Left hindlimb (tissue), 1 donor: ENCODE measurements around the gene SCGB2A2.

ENCODE experiments used
- DNase-seq: peaks from one replicate; pipeline ENCODE4 v3.0.0-alpha.2; 2018

SCGB2A2 gene

DNA sequence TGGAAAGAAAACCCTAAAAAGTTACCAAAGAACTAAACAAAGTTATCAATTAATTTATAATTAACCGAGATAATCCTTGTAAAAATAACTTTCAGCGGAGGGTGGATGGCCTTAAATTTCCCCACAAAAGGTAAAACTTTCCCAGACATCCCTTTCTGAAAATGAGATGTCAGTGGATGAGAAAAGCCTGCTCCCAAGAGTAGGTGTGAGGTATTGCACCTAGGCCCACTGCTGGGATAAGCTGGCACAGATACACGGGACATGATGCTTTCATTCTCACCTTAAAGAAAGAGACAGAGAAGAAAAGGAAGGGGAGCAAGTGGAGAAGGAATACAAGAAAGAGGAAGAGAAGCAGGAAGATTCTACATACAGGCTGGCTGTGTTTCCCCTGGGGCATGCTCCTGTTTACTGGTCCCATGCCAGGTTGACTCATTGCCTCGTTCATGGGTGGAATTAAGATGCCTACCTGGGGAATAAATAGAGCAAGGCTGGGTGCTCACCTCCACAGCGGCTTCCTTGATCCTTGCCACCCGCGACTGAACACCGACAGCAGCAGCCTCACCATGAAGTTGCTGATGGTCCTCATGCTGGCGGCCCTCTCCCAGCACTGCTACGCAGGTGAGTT, at the start of gene SCGB2A2:
Gene SCGB2A2, plus strand, starts transcription at position 505 of the 625 bp plus-strand sequence. Its CDS starts 59 bp downstream, at position 564.
- DNase-seq, result no peak

DNA sequence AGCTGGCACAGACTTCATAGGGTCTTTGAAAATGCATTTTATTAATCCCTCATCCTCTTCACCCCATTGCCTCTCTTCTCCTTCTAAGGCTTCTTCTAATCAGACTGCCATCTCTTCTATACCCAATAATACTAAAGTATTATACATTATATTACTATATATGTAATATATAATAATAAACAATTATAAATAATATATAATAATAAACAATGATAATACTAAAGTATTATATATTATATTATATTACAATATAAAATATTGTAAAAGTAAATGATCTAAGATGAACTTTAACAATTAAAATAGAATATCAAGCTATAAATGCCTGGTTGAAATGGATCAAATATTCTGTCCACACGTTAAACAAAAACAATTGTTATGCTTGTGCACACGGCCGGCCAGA, 48.5 kb upstream of the SCGB2A2 start:
- no peak for DNase-seq

DNA sequence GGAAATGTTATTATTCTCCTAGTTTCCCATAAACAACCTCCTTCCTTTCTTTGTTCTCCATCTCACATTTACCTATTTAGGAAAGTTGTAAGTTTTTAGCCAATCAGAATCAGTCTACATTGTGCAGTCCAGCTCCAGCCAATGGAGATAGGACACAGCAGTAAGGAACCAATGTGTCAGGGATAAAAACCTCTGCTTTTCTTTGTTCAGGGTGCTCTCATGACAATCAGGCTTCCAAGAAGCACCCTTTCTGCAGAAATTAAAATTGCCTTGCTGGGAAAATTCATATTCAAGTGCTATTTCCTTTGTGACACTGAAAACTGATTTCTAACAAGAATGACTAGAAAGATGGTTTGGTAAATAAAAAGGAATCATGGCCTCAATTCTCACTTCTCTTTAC, 46.9 kb upstream of the SCGB2A2 start:
- no peak for DNase-seq

DNA sequence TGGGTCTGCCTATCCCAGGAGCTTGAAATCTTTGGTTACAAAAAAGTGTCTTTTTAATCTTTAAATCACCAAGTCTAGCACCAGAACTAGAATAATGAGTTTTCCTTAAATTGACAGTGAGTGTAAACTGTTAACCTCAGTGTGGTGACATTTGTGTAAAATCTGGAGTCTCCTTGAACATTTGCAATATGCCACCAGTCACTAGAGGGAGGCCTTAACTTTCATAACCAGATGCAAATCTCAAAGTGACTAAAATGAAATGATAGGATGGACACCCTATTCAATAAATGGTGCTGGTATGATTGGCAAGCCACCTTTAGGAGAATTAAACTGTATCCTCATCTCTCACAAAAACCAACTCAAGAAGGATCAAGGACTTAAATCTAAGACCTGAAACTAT, 36.2 kb upstream of the SCGB2A2 start:
- DNase-seq, result no peak

DNA sequence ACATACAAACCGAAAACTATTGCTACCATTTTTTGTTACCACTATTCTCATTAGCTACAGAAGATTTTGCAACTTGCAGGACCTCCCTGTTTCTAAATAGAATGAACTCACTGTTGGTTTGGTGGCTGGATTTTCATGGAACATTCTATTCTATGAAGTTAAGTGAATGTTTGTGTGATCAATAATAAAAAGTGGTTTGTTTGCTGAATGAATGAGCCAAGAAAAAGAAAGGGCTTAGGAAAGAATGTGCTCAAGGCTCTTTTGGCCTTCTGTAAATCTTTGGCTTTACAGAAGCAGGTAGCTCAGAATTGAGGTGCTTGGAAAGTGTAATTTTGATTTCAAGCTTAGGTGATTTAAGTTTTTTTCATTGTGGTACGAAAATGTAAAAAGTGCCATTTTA, 33.8 kb upstream of the SCGB2A2 start:
- no peak for DNase-seq

DNA sequence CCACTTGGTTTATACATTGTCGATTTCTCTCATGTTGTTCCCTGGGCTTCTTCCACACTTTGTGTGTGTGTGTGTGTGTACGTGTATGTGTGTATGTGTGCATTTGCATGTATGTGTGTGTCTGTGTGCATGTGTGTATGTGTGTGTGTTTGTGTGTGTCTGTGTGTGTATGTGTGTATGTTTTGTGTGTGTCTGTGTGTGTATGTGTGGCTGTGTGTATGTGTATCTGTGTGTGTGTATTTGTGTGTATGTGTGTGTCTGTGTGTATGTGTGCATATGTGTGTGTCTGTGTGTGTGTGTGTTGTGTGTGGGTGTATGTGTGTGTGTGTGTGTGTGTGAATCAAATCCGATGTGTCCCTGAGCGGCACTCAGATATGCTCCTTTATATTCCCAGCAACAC, 32.5 kb upstream of the SCGB2A2 start:
- no peak for DNase-seq

DNA sequence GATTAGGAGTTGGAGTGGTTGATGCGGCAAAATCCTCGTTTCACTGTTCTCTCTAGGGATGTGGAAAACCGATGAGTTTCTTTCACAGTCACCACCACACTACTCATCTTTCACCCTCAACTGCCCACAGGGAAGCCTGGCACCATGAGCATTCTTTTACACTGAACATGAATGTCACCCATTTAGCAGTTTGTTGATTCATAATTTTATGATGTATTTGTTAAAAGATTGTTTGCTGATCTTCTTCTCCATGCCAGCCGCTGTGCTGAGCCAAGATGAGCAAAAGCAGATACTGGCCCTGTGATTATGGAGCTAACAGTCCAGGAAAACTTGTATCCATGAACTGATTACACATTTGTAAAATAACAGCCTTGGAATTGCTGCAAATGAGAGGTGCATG, 31.8 kb upstream of the SCGB2A2 start:
- DNase-seq, result no peak

DNA sequence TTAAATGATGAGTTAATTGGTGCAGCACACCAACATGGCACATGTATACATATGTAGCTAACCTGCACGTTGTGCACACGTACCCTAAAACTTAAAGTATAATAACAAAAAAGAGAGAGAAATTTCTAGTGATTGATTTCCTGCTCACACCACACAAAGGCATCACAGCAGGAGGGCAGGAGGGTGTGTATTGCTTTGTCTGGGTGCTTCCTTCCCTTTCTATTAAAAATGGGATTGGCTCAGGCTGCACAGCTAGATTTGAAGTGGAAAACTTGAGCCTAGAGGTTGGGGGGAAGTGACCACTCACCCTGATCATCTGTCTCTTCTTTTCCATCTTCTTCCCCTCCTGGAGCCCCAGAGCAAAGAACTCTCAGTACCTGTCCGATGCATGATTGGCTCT, 28.9 kb upstream of the SCGB2A2 start:
- DNase-seq, result no peak

DNA sequence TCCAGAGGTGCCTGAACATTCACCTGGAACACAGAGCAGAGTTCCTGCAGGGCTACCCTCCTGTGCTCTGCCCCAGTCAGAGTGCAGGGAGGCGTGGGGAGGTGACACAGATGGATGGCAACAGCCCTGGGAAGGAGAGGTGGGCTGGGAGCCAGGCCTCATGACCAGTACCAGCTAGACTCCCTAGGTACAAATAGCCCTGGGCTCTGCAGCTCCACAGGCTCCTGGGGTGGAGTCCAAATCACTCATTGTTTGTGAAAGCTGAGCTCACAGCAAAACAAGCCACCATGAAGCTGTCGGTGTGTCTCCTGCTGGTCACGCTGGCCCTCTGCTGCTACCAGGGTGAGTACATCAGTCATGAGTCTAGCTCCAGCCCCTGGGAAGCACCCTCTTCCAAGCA, 27.9 kb upstream of the SCGB2A2 start, which contains the start of gene SCGB1D2:
Gene SCGB1D2, plus strand, starts transcription at position 219 of the 400 bp plus-strand sequence. Its CDS starts 69 bp downstream, at position 288.
- no peak for DNase-seq

DNA sequence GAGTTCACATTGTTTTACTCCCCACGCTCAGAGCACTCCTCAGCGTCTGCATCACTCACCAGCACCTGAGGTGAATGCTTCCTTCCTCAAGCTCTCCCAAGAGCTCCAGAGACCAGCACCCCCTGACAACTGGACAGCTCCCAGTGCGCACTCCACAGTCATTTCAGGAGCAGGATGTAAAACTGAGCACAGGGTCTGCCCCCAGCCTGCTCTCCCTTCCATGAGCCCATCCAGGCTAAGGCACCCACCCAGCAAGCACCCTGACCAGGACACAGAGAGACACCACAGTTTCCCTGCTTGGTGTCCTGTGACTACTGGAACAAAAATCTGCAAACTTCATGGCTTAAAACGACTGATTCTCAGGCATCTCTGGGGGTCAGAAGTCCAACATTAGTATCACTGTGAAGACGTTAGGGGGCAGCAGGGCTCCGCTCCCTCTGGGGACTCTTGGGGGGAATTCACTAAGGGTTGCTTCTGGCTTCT, 24.6 kb upstream of the SCGB2A2 start:
- no peak for DNase-seq

DNA sequence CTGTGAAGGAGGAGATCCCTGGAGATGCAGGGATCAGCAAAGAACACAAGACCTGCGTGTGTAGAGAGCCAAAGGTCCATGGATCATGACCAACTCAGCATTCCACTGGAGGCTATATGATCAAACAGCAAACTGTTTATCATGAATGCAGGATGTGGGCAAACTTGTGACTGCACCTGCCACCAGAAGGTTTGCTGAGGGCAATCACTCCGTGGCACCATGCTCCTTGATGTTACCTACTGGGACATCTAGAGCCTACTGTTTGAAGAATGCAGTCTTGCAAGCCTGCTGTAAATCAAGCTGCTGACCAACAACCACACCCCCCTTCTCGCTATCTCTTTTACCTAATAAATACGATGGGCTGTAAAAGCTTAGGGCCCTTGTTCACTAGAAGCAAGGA, 18.3 kb upstream of the SCGB2A2 start:
- DNase-seq, result no peak

DNA sequence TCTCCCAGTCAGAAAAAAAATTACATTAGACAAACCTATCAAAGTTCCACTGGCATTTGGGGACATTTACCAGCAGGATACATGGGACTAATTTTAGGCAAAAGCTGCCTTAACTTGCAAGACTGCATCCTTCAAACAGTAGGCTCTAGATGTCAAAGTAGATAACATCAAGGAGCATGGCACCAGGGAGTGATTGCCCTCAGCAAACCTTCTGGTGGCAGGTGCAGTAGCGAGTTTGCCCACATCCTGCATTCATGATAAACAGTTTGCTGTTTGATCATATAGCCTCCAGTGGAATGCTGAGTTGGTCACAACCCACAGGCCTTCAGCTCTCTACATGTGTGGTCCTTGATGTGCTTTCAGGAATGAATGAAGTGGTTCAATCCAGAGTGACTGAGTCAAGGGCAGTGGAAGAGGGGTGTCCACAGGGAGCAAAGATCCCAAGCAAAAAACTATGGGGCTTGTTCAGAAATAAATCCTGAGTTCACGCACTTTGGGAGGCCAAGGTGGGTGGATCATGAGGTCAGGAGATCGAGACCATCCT, 15.9 kb upstream of the SCGB2A2 start:
- no peak for DNase-seq

DNA sequence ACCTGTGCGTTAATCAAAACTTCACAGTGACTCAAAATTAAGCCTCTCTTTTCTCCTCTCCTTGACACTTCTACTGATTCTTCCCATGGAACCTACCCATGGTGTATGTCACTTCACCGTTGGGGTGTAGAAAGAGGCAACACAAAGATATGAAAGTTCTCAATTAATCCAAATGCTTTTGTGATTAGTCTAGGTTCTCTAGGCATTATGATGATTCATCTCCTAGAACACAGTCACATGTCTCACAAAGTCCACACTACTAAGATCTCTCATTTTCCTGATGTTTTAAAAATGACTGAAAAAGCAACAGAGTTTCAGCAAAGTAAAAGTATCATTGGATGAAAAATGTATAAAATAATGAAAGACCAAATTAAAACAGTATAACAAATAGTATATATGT, 13.7 kb upstream of the SCGB2A2 start:
- DNase-seq, result no peak

DNA sequence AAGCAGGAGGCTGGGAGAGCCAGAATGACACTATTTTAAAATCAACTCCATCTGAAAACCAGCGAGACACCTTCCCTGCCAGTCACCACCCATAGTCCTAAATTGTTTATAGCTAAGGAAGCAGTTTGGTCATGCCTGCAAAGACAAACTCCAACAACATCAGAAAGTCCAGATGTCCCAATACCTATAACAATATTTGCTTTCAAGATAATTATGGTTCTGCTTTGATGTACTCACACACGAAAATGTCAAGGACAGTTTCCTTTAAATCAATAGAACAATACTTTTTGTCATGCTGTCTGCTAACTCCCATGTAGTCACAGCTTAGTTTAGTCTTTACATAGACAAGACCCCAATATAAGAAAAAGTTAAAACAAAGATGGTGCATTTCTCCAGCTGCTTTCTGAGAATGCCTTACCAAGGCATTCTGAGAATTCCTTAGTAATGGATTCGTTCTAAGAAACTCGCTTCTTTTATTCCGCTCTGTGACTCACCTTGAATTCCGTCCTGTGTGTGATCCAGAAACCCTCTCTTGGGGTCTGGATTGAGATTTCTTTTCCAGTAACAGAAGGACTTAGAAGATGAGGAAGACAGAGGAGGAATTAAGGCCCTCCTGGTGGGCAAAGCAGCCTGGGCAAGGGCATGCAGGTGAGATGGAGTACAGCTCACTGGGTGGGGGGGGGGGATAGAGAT, 9.6 kb upstream of the SCGB2A2 start:
- no peak for DNase-seq

DNA sequence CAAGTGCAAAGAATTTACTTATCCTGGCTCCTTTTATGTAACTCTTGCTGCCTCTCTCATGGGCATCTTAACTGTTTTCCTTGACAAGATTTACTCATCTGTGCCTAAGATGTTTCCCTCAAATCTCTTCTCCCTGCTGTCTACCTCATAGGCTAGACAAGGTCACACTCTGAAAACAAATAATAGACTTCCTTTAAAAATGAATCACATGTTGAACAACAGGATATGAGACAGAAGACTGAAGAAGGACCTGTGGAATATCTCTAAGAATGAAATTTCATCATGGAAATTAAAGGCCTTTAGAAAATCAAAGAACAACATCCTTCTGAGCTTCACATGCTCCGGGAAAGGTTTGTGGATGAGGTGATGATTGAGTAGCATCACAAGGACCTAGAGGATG, 6.0 kb upstream of the SCGB2A2 start:
- no peak for DNase-seq

DNA sequence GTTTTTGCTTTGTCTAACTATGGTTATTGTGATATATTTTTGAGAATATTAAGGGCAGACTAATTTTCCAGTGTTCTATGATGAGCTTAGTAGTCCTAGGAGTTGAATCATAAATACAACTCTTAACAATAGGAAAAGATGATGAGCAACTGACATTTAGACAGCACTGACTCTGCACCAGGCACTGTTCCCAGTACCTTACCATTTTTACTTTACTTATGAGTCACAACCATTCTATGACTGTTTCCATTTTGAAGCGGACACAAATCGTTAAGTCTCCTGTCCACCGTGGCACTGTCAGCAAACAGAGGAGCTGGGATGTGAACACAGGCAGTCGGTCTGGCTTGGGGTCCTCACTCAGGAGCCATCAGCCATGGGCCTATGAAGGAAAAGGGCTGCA, 3.4 kb upstream of the SCGB2A2 start:
- DNase-seq, result no peak

DNA sequence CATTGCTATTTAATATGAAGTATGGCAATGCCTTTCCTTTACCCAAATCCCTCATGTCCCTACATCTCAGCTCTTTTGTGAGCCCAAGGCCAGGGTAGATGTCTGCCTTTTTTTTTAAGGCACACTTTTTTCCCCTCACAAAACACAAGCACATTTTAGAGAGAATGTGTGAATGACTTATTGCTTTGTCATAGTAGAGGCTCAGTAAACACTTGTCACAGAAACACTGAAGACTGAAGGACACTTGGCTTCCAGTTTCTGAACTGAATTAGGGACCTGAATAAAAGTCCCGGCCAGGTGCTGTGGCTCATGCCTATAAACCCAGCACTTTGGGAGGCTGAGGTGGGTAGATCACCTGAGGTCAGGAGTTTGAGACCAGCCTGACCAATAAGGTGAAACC, 2.9 kb upstream of the SCGB2A2 start:
- no peak for DNase-seq

DNA sequence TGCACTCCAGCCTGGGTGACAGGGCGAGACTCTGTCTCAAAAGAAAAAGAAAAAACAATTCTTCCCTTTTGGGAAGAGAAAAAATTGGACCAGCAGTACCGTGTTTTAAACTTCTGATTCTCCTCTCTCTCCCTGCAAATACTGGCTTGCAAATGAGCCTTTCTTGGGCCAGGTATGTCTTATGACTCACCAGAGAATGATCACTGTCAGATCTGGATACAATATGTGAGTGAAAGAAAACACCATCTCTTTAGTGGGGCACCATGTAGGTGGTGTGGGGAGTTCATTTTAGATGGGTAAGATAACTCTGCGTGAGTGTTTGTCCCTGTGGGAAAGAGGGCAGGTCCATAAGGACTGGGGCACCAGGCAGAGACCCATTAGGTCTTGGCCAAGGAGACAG, 2.4 kb upstream of the SCGB2A2 start:
- DNase-seq, result no peak

DNA sequence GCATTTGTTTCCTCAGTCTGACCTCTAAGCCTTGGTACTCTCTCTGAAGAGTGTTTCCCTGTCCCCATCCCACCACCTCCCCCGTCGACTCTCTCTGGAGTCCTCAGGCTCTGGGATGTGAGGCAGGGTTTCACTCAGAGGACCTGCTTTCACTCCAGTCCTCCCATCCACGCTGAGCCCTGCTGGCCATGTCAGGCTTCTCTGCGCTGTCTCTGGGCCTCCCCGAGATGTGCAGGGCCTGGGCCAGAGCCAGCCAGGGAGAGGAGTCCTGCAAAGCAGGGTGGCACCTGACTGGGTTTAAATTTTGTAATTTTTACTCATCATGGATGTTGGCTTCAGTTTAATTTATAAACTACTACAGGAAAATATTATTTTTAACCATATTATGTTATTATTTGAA, 3.3 kb downstream of the SCGB2A2 start:
- no peak for DNase-seq

DNA sequence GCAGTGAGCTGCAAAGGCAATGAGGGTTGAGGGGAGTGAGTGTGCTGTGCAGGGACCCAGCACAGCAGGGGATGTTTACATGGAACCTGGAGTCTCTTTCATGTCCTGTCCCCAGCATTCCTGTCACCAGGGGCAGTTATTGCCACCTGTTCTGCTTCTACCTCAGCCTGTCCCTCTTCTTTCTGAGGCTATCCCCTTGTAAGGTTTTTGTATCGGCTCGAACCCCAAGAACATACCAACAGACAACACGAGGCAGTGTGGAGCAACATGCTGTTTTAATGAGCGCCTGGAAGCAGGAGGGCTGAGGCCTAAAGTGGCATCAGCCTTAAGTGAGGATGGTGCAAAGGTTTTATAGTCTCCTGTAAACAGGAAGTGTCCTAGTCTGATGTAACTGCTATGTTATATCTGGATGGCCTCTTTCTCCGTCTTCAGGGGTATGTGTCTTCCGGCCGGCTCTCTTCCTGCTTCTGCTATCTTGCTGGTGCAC, 3.9 kb downstream of the SCGB2A2 start:
- no peak for DNase-seq

DNA sequence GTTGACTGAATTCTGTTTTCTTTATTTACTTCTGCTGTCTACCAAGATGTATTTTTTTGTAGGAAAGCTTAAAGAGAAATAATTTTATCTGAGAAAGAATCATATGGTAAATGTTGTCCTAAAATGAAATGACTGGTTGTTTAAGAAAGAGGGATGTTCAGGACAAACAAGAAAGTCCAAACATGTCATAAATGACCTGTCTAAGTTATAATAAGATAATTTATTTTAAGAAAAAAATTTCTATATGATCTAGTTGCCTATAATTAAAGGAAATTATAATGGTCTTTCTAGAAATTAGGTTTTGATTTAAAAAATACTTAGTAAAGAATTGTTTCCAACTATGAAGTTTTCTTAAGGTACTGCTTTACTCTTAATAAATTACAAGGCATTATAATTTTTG, 10.5 kb downstream of the SCGB2A2 start:
- no peak for DNase-seq

DNA sequence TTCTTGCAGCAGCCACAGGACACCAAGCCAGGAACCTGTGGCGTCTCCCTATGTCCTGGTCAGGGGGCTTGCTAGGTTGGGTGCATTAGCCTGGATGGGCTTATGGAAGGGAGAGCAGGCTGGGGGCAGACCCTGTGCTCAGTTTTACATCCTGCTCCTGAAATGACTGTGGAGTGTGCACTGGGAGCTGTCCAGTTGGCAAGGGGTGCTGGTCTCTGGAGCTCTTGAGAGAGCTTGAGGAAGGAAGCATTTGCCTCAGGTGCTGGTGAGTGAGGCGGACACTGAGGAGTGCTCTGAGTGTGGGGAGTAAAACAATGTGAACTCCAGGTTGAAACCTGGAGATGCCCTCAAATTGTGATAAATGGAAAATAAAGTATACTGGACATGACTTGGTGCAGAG, 25.5 kb downstream of the SCGB2A2 start:
- DNase-seq, result no peak

DNA sequence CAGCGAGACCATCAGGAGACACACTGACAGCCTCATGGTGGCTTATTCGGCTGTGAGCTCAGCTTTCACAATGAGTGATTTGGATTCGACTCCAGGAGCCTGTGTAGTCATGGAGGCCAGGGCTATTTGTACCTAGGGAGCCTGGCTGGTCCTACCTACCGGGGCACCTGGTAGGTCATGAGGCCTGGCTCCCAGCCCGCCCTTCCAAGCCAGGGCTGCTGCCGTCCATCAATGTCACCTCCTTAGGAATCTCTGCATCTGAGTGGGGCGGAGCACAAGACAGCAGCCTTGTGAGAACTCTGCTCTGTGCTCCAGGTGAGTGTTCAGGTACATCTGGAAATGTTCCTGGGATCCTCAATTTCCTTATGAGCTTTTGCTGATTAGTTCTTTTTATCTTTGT, 29.0 kb downstream of the SCGB2A2 start, which contains the start of gene SCGB1D4:
Gene SCGB1D4, minus strand, starts transcription at position 101 of the 400 bp plus-strand sequence. Its CDS starts 65 bp downstream, at position 36.
- DNase-seq, result no peak

DNA sequence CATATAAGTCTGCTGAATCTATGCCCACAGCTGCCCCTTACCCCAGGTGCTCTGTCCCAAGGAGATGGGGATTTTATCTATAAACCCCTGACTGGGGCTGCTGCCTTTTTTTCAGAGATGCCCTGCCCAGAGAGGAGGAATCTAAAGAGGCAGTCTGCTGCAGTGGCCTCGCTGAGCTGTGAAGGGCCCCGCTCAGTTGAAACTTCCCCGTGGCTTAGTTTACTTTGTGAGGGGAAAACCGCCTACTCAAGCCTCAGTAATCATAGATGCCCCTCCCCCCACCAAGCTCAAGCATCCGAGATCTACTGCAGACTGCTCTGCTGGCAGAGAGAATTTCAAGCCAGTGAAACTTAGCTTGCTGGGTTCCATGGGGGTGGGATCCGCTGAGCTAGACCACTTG, 36.3 kb downstream of the SCGB2A2 start:
- DNase-seq, result no peak
